Measurements from ENCODE around the gene CT45A5. TPM values are rescaled to one million over a fixed set of nuclear protein-coding genes. Genes with fewer than 3 reads are reported as not detected.
A peak's percentile ranks its signal among the peaks of the same experiment; 100 is the strongest.
"Not testable (repeated sequence)": the region's sequence is repeated elsewhere in the genome, so short reads cannot be mapped to it uniquely, and the experiment has no call there.

CT45A5 gene
- 35.2 and 41.3 TPM in 2 replicates for total RNA-seq (2014; rRNA removed; shearing (Covaris generic))
- 5.6 and 6.9 TPM in 2 replicates for polyA plus RNA-seq (2015; cell fraction: cytosol; rRNA removed)
- 2.5 and 3.0 TPM in 2 replicates for polyA plus RNA-seq (2015; cell fraction: nucleus; rRNA removed)

- in situ Hi-C loops (cut with HindIII; ENCODE audit: low pct_unique_long_range_greater_than_20kb, low sequenced_read_pairs); DNase-seq (ENCODE audit: low read depth, low spot score): not testable (repeated sequence)
Measured at GRCh38 chrX:135785403-135785802, at the start of gene CT45A5. CT45A5 (minus strand) TSS chrX:135785503; CDS start chrX:135781729, 3,774 bp downstream.

DNA sequence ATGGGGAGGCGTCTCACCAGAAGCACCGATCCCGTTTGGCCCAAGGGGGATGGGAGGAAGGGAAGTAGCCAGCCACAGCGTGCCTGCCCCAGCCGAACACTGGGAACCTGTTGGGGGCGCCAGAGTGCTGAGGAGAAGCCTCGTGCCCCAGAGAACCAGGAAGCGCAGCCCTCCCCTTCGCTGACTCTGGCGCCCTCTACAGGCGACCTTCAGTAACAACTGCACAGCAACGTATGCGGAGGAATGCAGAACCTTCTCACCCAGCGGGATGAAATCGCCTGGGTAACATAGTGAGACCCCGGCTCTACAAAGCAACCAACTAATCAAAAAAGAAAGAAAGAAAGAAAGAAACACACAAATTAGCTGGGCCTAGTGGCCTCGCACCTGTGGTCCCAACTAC, 34.6 kb upstream of the CT45A5 start, which contains the start of gene CT45A2:
Gene CT45A2, minus strand, starts transcription at position 101 of the 400 bp plus-strand sequence. CDS start 3,747 bp downstream, outside the sequence.
- in situ Hi-C loops (cut with HindIII; ENCODE audit: low pct_unique_long_range_greater_than_20kb, low sequenced_read_pairs) = not testable (repeated sequence)

DNA sequence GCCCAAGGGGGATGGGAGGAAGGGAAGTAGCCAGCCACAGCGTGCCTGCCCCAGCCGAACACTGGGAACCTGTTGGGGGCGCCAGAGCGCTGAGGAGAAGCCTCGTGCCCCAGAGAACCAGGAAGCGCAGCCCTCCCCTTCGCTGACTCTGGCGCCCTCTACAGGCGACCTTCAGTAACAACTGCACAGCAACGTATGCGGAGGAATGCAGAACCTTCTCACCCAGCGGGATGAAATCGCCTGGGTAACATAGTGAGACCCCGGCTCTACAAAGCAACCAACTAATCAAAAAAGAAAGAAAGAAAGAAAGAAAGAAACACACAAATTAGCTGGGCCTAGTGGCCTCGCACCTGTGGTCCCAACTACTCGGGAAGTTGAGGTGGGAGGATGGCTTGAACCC, 17.4 kb upstream of the CT45A5 start, which contains the start of gene CT45A6:
Gene CT45A6, minus strand, starts transcription at position 101 of the 400 bp plus-strand sequence. CDS start 3,794 bp downstream, outside the sequence.
- in situ Hi-C loops (cut with HindIII; ENCODE audit: low pct_unique_long_range_greater_than_20kb, low sequenced_read_pairs); DNase-seq (ENCODE audit: low read depth, low spot score): not testable (repeated sequence)

More for the DNA sequence above, 34.6 kb upstream of the CT45A5 start, which contains the start of gene CT45A2:
- not testable (repeated sequence) for DNase-seq (ENCODE audit: low read depth, low spot score)

GRCh38 chrX:135768091-135768490, 17.2 kb downstream of the CT45A5 start, which contains the start of gene CT45A3:
CT45A3 (minus strand) TSS chrX:135768191; CDS start chrX:135764444, 3,747 bp downstream.
- in situ Hi-C loops (cut with HindIII; ENCODE audit: low pct_unique_long_range_greater_than_20kb, low sequenced_read_pairs); DNase-seq (ENCODE audit: low read depth, low spot score): not testable (repeated sequence)

DNA sequence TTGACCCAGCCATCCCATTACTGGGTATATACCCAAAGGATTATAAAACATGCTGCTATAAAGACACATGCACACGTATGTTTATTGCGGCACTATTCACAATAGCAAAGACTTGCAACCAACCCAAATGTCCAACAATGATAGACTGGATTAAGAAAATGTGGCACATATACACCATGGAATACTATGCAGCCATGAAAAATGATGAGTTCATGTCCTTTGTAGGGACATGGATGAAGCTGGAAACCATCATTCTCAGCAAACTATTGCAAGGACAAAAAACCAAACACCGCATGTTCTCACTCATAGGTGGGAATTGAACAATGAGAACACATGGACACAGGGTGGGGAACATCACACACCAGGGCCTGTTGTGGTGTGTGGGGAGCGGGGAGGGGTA, 40.6 kb downstream of the CT45A5 start:
- in situ Hi-C loops (cut with HindIII; ENCODE audit: low pct_unique_long_range_greater_than_20kb, low sequenced_read_pairs); DNase-seq (ENCODE audit: low read depth, low spot score): not testable (repeated sequence)

GRCh38 chrX:135741192-135741715, 44.0 kb downstream of the CT45A5 start:
- in situ Hi-C loops (cut with HindIII; ENCODE audit: low pct_unique_long_range_greater_than_20kb, low sequenced_read_pairs) = no loop called here

GRCh38 chrX:135740681-135741149, 44.6 kb downstream of the CT45A5 start:
- in situ Hi-C loops (cut with HindIII; ENCODE audit: low pct_unique_long_range_greater_than_20kb, low sequenced_read_pairs) = no loop called here
- peak; percentile 77 for DNase-seq (ENCODE audit: low read depth, low spot score)

More at GRCh38 chrX:135741192-135741715, 44.0 kb downstream of the CT45A5 start:
- no peak for DNase-seq (ENCODE audit: low read depth, low spot score)

- DNase-seq (ENCODE audit: low read depth, low spot score) = peak; percentile 48
- in situ Hi-C loops (cut with HindIII; ENCODE audit: low pct_unique_long_range_greater_than_20kb, low sequenced_read_pairs) = no loop called here
Measured at GRCh38 chrX:135737366-135738071, 47.8 kb downstream of the CT45A5 start.

- in situ Hi-C loops (cut with HindIII; ENCODE audit: low pct_unique_long_range_greater_than_20kb, low sequenced_read_pairs) = not testable (repeated sequence)
Measured at GRCh38 chrX:135734666-135735065, 50.6 kb downstream of the CT45A5 start.

More at GRCh38 chrX:135734666-135735065, 50.6 kb downstream of the CT45A5 start:
- not testable (repeated sequence) for DNase-seq (ENCODE audit: low read depth, low spot score)

Other genes with a start within 250 kb of the CT45A5 start
- gene CT45A1, start 71.9 kb downstream of the CT45A5 start, total RNA-seq (2014; rRNA removed; shearing (Covaris generic)) = 2.4 and 2.8 TPM in 2 replicates
- 54.6 and 61.6 TPM in 2 replicates for gene CT45A3, start 17.3 kb downstream of the CT45A5 start, total RNA-seq (2014; rRNA removed; shearing (Covaris generic))
- not detected in 2 replicates for gene CT45A6, start 17.3 kb upstream of the CT45A5 start, total RNA-seq (2014; rRNA removed; shearing (Covaris generic))
- not detected in 2 replicates for gene CT45A2, start 34.5 kb upstream of the CT45A5 start, total RNA-seq (2014; rRNA removed; shearing (Covaris generic))
- gene CT45A7, start 51.8 kb upstream of the CT45A5 start, total RNA-seq (2014; rRNA removed; shearing (Covaris generic)) = not detected in 2 replicates
- gene CT45A8, start 69.0 kb upstream of the CT45A5 start, total RNA-seq (2014; rRNA removed; shearing (Covaris generic)) = not detected in 2 replicates
- not detected in 2 replicates for gene CT45A9, start 86.3 kb upstream of the CT45A5 start, total RNA-seq (2014; rRNA removed; shearing (Covaris generic))
- 141 and 152 TPM in 2 replicates for gene CT45A10, start 107.9 kb upstream of the CT45A5 start, total RNA-seq (2014; rRNA removed; shearing (Covaris generic))
- gene SAGE1, start 108.2 kb upstream of the CT45A5 start, total RNA-seq (2014; rRNA removed; shearing (Covaris generic)) = 20.4 and 22.8 TPM in 2 replicates
- 28.2 and 28.3 TPM in 2 replicates for gene MMGT1, start 188.5 kb upstream of the CT45A5 start, total RNA-seq (2014; rRNA removed; shearing (Covaris generic))
- gene SLC9A6, start 199.9 kb upstream of the CT45A5 start, total RNA-seq (2014; rRNA removed; shearing (Covaris generic)) = 17.7 and 18.7 TPM in 2 replicates